NCI-H2107 treated with DMSO at 0.1 percent for 48 hours (cell line): ENCODE results near the gene ATP6V1F.

Source experiments
- DNase-seq: peaks from one replicate; lab custom pipeline; 2025; ENCODE audit not compliant: unreplicated experiment; lab: John Stamatoyannopoulos, UW

ATP6V1F gene

GRCh38 chr7:128847721-128848211 is 14.9 kb upstream of the ATP6V1F start:
- DNase-seq: no peak

DNA sequence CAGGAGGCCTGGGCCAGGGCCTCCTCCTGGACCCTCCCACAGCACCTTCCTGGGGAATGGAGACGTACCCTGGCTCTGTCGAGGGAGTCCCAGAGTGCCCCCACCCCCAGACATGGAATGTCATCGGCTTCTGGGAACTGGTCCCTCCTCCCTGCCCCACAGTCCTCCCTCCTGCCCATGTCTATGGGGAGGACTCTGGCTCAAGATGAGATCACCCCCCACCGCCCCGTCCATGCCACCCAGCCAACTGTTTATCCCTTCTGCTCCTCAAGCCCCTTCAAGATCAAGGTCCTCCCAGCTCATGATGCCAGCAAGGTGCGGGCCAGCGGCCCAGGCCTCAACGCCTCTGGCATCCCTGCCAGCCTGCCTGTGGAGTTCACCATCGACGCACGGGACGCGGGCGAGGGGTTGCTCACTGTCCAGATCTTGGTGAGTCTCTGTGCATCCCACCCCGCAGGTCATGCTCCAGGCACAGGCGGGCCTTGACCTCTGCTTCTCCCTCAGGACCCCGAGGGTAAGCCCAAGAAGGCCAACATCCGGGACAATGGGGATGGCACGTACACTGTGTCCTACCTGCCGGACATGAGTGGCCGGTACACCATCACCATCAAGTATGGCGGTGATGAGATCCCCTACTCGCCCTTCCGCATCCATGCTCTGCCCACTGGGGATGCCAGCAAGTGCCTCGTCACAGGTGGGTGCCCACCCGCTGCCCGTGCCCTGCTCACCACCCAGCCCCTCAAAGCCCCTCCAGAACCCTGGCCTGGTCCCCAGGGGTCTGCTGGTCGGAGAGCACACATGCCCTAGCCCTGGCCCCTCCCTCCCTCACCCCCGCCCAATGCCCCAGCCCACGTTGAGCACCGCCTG is 14.1 kb upstream of the ATP6V1F start:
- DNase-seq: no peak

- DNase-seq: no peak
Measured at GRCh38 chr7:128849156-128849515, 13.5 kb upstream of the ATP6V1F start.

- DNase-seq: no peak
Measured at GRCh38 chr7:128849804-128850490, 12.7 kb upstream of the ATP6V1F start.

DNA sequence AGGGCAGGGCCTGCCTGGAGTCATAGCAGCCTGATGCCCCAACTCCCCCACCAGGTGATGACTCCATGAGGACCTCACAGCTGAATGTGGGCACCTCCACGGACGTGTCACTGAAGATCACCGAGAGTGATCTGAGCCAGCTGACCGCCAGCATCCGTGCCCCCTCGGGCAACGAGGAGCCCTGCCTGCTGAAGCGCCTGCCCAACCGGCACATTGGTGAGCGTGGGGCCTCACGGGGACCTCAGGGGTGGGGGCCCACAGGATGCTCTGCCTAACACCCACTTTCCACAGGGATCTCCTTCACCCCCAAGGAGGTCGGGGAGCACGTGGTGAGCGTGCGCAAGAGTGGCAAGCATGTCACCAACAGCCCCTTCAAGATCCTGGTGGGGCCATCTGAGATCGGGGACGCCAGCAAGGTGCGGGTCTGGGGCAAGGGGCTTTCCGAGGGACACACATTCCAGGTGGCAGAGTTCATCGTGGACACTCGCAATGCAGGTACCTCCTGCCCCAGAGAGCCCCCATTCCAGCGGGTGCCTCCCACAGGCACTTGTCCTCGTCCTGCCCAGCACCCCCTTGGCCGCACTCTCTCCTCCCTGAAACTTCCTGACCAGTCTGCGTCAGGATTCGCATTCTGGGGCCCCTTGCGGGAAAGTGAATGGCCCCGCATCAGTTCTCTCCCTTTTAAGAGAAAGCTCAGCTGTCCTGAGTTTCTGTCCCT is 10.0 kb upstream of the ATP6V1F start:
- no peak for DNase-seq

- no peak for DNase-seq
Measured at GRCh38 chr7:128853799-128854198, 8.9 kb upstream of the ATP6V1F start.

DNA sequence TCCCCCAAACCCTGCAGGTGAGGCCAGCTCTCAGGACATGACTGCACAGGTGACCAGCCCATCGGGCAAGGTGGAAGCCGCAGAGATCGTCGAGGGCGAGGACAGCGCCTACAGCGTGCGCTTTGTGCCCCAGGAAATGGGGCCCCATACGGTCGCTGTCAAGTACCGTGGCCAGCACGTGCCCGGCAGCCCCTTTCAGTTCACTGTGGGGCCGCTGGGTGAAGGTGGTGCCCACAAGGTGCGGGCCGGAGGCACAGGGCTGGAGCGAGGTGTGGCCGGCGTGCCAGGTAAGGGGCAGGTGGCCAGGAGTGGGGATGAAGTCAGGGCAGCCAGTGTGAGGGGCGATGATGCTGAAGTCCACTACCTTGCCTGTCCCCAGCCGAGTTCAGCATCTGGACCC is 8.3 kb upstream of the ATP6V1F start:
- DNase-seq: no peak

GRCh38 chr7:128855559-128855958 is 7.1 kb upstream of the ATP6V1F start:
- no peak for DNase-seq

DNA sequence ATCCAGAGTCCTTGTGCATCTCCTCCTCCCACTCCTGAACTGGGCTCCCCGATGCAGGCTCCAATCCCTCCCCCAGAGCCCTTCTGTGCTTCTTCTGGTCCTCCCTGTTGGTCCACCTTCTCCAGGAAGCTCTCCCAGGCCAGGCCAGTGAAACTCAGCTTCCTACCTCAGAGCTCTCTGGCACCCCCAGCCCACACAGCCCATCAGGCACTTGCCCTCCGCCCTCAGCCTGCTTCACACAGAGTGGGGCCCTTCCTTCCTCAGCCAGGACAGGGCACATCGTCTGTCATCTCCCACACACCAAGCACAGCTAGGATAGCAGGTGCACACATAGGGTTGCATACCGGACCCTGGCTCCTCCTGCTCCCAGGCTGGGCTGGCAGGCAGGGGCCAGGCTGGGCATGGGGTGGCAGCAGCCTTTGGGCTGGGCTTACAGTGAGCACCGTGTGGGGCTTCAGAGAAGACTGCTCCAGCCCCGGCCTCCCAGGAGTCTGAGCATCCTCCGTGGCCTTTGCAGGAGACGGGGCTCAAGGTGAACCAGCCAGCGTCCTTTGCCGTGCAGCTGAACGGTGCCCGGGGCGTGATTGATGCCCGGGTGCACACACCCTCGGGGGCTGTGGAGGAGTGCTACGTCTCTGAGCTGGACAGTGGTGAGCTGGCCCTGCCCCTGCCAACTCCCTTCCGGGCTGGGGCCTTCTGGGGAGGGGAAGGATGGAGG is 6.5 kb upstream of the ATP6V1F start:
- DNase-seq: no peak

DNA sequence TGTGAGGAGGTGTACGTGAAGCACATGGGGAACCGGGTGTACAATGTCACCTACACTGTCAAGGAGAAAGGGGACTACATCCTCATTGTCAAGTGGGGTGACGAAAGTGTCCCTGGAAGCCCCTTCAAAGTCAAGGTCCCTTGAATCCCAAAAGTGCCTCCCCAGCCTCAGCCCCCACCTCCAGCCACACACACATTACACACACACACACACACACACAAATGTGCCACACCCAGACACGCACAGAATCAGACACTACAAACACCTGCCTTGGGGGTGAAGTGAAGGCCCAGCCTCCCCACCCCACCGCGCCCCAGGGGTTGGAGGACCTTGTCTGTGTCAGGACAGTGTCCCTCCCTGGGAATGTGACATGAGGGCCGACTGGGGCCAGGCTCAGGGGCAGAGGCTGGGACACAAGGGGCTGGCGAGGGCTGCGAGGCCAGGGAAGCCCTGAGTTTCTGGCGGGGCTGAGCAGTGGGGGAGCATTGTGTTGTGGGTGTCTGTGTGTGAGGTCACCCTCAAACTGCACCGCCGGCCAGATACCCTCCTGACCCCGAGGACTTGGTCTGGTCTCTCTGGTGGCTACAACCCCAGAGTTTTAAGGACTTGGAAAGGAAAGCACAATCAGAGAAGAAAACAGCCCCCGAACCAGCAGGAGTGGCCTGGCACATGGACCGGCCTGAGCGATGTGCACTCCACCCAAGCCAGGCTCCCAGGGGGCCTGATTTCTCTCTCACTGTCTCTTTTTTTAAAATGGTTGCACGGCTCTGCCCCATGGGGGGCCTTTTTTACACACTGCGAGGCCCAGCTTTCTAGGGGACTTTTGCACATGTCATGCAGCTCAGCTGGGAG is 4.0 kb upstream of the ATP6V1F start:
- DNase-seq: no peak

GRCh38 chr7:128859232-128860157 is 3.2 kb upstream of the ATP6V1F start:
- no peak for DNase-seq

- no peak for DNase-seq
Measured at GRCh38 chr7:128860158-128861073, 2.2 kb upstream of the ATP6V1F start.

GRCh38 chr7:128861957-128862570 is 592 bp upstream of the ATP6V1F start:
- no peak for DNase-seq

GRCh38 chr7:128863433-128863989 is 855 bp downstream of the ATP6V1F start:
- peak; percentile 15 for DNase-seq

DNA sequence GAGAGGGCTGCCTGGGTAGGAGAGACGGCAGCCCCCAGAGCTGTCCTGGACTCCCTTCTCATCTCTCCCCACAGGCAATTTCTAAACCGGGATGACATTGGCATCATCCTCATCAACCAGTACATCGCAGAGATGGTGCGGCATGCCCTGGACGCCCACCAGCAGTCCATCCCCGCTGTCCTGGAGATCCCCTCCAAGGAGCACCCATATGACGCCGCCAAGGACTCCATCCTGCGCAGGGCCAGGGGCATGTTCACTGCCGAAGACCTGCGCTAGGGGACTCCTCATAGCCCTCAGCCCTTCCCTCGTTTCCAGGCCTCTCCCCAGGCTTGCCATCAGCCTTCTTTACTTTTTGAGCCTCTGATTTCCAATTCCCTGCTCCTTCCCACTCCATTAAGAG is 2.6 kb downstream of the ATP6V1F start:
- DNase-seq: no peak

DNA sequence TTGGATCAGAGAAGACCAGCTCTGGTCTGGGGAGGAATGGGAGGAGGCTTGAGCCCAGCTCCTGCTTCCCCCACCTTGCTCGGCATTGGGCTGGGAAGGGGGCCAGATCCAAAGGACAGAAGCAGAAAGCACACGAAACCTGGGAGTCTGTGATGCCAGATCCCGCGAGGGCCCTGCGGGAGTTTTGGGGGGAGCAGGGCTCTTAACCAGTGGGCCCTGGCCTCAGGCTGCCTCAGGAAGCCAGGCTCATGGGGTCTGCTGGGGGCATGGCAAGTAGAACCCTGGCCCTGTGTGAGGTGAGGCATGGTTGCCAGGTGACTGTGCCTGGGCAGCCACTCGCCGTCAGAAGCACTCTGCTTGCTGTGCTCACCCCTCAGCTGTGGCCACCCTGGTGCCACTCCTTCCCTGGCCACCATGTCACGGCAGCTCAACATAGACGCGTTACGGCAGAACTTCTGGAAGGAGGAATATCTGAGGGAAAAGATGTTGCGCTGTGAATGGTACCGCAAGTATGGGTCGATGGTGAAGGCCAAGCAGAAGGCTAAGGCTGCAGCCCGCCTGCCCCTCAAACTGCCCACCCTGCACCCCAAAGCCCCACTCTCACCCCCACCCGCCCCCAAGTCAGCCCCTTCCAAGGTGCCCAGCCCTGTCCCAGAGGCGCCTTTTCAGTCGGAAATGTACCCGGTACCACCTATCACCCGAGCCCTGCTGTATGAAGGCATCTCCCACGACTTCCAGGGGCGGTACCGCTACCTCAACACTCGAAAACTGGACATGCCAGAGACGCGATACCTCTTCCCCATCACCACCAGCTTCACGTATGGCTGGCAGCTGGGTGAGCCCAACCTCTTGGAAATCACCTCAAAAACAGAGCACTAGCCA is 3.6 kb downstream of the ATP6V1F start:
- DNase-seq: no peak
